DOHH2 (cell line): Measurements from ENCODE around the gene DPYD.

Experiments
- H3F3A ChIP-seq: fragments of 200-600 bp; sonication (generic), shearing (Covaris generic); 2 replicates; pipeline ENCODE4 v1.6.0; 2016; ENCODE audit warnings: antibody characterized with exemption, mild to moderate bottlenecking; ENCODE audit not compliant: control insufficient read depth, insufficient read depth
- H3K27ac ChIP-seq: fragments of 200-600 bp; sonication (generic); 2 replicates; pipeline ENCODE4 v1.5.1; 2014; ENCODE audit warnings: low read depth, mild to moderate bottlenecking, low read length, moderate library complexity
- H3K27me3 ChIP-seq: fragments of 200-600 bp; sonication (generic); 2 replicates; pipeline ENCODE4 v1.6.1; 2014; ENCODE audit warnings: mild to moderate bottlenecking, low read length, mixed read lengths; ENCODE audit not compliant: control insufficient read depth
- H3K36me3 ChIP-seq: fragments of 200-600 bp; sonication (generic); 2 replicates; pipeline ENCODE4 v1.6.1; 2014; ENCODE audit warnings: mild to moderate bottlenecking, low read length, moderate library complexity, mixed read lengths; ENCODE audit not compliant: control insufficient read depth
- H3K4me1 ChIP-seq: fragments of 200-600 bp; sonication (generic); 2 replicates; pipeline ENCODE4 v1.6.1; 2014; ENCODE audit warnings: mild to moderate bottlenecking, low read length, mixed read lengths; ENCODE audit not compliant: control insufficient read depth
- H3K4me2 ChIP-seq: fragments of 200-600 bp; sonication (generic); 2 replicates; pipeline ENCODE4 v1.6.0; 2014; ENCODE audit warnings: mild to moderate bottlenecking, low read length, moderate library complexity
- H3K4me3 ChIP-seq: fragments of 200-600 bp; sonication (generic); 2 replicates; pipeline ENCODE4 v1.5.1; 2014; ENCODE audit warnings: mild to moderate bottlenecking, low read length, mixed read lengths
- H3K79me2 ChIP-seq: fragments of 200-600 bp; sonication (generic); 2 replicates; pipeline ENCODE4 v1.6.1; 2014; ENCODE audit warnings: mild to moderate bottlenecking, low read length, mixed read lengths; ENCODE audit not compliant: control insufficient read depth
- H3K9me2 ChIP-seq: fragments of 200-600 bp; sonication (generic); replicated peaks from 2 replicates; pipeline ENCODE4 v1.6.1; 2014; ENCODE audit warnings: mild to moderate bottlenecking, low read length, mixed read lengths; ENCODE audit not compliant: control insufficient read depth
- H3K9me3 ChIP-seq: fragments of 200-600 bp; sonication (generic); 2 replicates; pipeline ENCODE4 v1.6.1; 2014; ENCODE audit warnings: antibody characterized with exemption, low read length, mixed read lengths; ENCODE audit not compliant: control insufficient read depth, insufficient read depth
- H4K20me1 ChIP-seq: fragments of 200-600 bp; sonication (generic); 2 replicates; pipeline ENCODE4 v1.6.0; 2014; ENCODE audit warnings: low read depth, mild to moderate bottlenecking, antibody characterized with exemption, low read length, moderate library complexity; ENCODE audit not compliant: control insufficient read depth, insufficient read depth
- CTCF ChIP-seq: fragments of 200-600 bp; sonication (generic); IDR thresholded peaks from one replicate; pipeline ENCODE4 v1.5.1; 2014; ENCODE audit warnings: antibody characterized with exemption, mild to moderate bottlenecking, low read depth, low read length; ENCODE audit not compliant: poor library complexity, severe bottlenecking
- EZH2phosphoT487 ChIP-seq: fragments of 200-600 bp; sonication (generic); IDR thresholded peaks from 2 replicates; pipeline ENCODE4 v1.6.1; 2017; ENCODE audit warnings: borderline replicate concordance, mild to moderate bottlenecking, antibody characterized with exemption, low read length, moderate library complexity, mixed read lengths

The DPYD gene

GRCh38 chr1:97160818-97161217 is 760.0 kb downstream of the DPYD start:
- H3K27me3 ChIP-seq: no peaks in the 10 kb centered on the region
- TF ChIP-seq EZH2phosphoT487 (no peak), CTCF (no peak)

GRCh38 chr1:97159342-97159741 is 761.5 kb downstream of the DPYD start:
- TF ChIP-seq EZH2phosphoT487 (no peak), CTCF (no peak)
- H3F3A ChIP-seq: no peaks in the 10 kb centered on the region
- no peak overlapping the region for H3K4me2 ChIP-seq
- H3K4me3 ChIP-seq: no peak overlapping the region
- no peaks in the 10 kb centered on the region for H3K36me3 ChIP-seq
- peaks cover 10% of the 10 kb centered on the region for H3K4me1 ChIP-seq
- no peak overlapping the region for H3K27ac ChIP-seq
- H3K9me2 ChIP-seq: no peaks in the 10 kb centered on the region
- no peaks in the 10 kb centered on the region for H4K20me1 ChIP-seq
- H3K79me2 ChIP-seq: no peaks in the 10 kb centered on the region
- H3K27me3 ChIP-seq: no peaks in the 10 kb centered on the region
- H3K9me3 ChIP-seq: no peaks in the 10 kb centered on the region

More at GRCh38 chr1:97160818-97161217, 760.0 kb downstream of the DPYD start:
- peaks cover 13% of the 10 kb centered on the region for H3K4me1 ChIP-seq
- no peaks in the 10 kb centered on the region for H4K20me1 ChIP-seq
- H3K9me2 ChIP-seq: no peaks in the 10 kb centered on the region
- H3K9me3 ChIP-seq: no peaks in the 10 kb centered on the region
- H3K27ac ChIP-seq: no peak overlapping the region
- no peaks in the 10 kb centered on the region for H3F3A ChIP-seq
- no peak overlapping the region for H3K4me3 ChIP-seq
- no peaks in the 10 kb centered on the region for H3K36me3 ChIP-seq
- no peak overlapping the region for H3K4me2 ChIP-seq
- H3K79me2 ChIP-seq: no peaks in the 10 kb centered on the region

GRCh38 chr1:97158691-97159096 is 762.1 kb downstream of the DPYD start:
- Histone ChIP-seq H3K4me3 (no peak overlapping the region), H3K27me3 (no peaks in the 10 kb centered on the region), H3F3A (no peaks in the 10 kb centered on the region), H4K20me1 (no peaks in the 10 kb centered on the region), H3K27ac (no peak overlapping the region), H3K9me2 (no peaks in the 10 kb centered on the region), H3K36me3 (no peaks in the 10 kb centered on the region), H3K79me2 (no peaks in the 10 kb centered on the region), H3K9me3 (no peaks in the 10 kb centered on the region), H3K4me1 (peaks cover 4% of the 10 kb centered on the region; the same call in 1 of the 2 replicates), H3K4me2 (no peak overlapping the region)
- no peak for TF ChIP-seq CTCF
- TF ChIP-seq EZH2phosphoT487: no peak

GRCh38 chr1:97157991-97158390 is 762.8 kb downstream of the DPYD start:
- Histone ChIP-seq H4K20me1 (no peaks in the 10 kb centered on the region), H3K27ac (no peak overlapping the region), H3K9me2 (no peaks in the 10 kb centered on the region), H3F3A (no peaks in the 10 kb centered on the region), H3K4me3 (no peak overlapping the region), H3K79me2 (no peaks in the 10 kb centered on the region), H3K27me3 (no peaks in the 10 kb centered on the region), H3K4me2 (no peak overlapping the region), H3K9me3 (no peaks in the 10 kb centered on the region), H3K36me3 (no peaks in the 10 kb centered on the region), H3K4me1 (no peaks in the 10 kb centered on the region)
- TF ChIP-seq EZH2phosphoT487: no peak
- TF ChIP-seq CTCF: no peak
